CD4-positive, alpha-beta memory T cell (primary cell): Measurements from ENCODE around the gene SLC35F3. TPM values are rescaled to one million over a fixed set of nuclear protein-coding genes. Genes with fewer than 3 reads are reported as not detected.
"Not testable (repeated sequence)": the region's sequence is repeated elsewhere in the genome, so short reads cannot be mapped to it uniquely, and the experiment has no call there.

ENCODE experiments used
- CTCF ChIA-PET: fragments of 350-600 bp; sonication (Branson Sonifier 250); formaldehyde crosslinking; loops from one replicate; lab custom pipeline; 2021; ENCODE audit warnings: inconsistent platforms; ENCODE audit not compliant: partially characterized antibody; lab: Charles Lee
- POLR2A ChIA-PET: fragments of 350-600 bp; sonication (Branson Sonifier 250); formaldehyde crosslinking; loops from one replicate; lab custom pipeline; 2021; ENCODE audit not compliant: partially characterized antibody; lab: Charles Lee
- DNase-seq, 5 donors: peaks; one replicate each; pipeline versions ENCODE4 v3.0.0 to v3.0.0-alpha.2; 2020 to 2022; ENCODE audit warnings: mixed read lengths in 1 of 5
- H3K27ac ChIP-seq: one replicate; pipeline ENCODE4 v1.7.0; 2013; ENCODE audit warnings: low read depth, low read length
- H3K27me3 ChIP-seq: 2 replicates; pipeline ENCODE4 v1.7.0; 2013; ENCODE audit warnings: mild to moderate bottlenecking, low read length, moderate library complexity; ENCODE audit not compliant: insufficient read depth
- H3K36me3 ChIP-seq: 2 replicates; pipeline ENCODE4 v1.7.0; 2013; ENCODE audit warnings: mild to moderate bottlenecking, low read length, moderate library complexity; ENCODE audit not compliant: insufficient read depth
- H3K4me1 ChIP-seq: 2 replicates; pipeline ENCODE4 v1.7.0; 2013; ENCODE audit warnings: mild to moderate bottlenecking, low read length, moderate library complexity; ENCODE audit not compliant: insufficient read depth
- H3K4me3 ChIP-seq, 2 donors: one replicate each; pipeline ENCODE4 v1.7.0; 2013; ENCODE audit warnings: low read length in 2 of 2, mild to moderate bottlenecking in 1 of 2
- H3K9me3 ChIP-seq, 2 donors: one replicate each; pipeline ENCODE4 v1.7.0; 2013; ENCODE audit warnings: low read length in 2 of 2, control low read depth in 1 of 2; ENCODE audit not compliant: control insufficient read depth in 1 of 2
- H3K27ac Mint-ChIP-seq, 7 donors: one replicate each; pipeline ENCODE4 v1.8.0; 2020 to 2021; ENCODE audit warnings: mixed read lengths in 7 of 7, mild to moderate bottlenecking in 6 of 7, inconsistent platforms in 3 of 7, moderate library complexity in 3 of 7
- H3K27me3 Mint-ChIP-seq, 2 donors: one replicate each; pipeline ENCODE4 v1.8.0; 2020 to 2021; ENCODE audit warnings: mixed read lengths in 2 of 2
- H3K36me3 Mint-ChIP-seq, 2 donors: one replicate each; pipeline ENCODE4 v1.8.0; 2020 to 2021; ENCODE audit warnings: mixed read lengths in 2 of 2, inconsistent platforms in 1 of 2, mild to moderate bottlenecking in 1 of 2
- H3K4me1 Mint-ChIP-seq, 4 donors: one replicate each; pipeline ENCODE4 v1.8.0; 2020 to 2021; ENCODE audit warnings: mixed read lengths in 4 of 4, mild to moderate bottlenecking in 1 of 4
- H3K4me3 Mint-ChIP-seq, 8 donors: one replicate each; pipeline ENCODE4 v1.8.0; 2020 to 2021; ENCODE audit warnings: mixed read lengths in 8 of 8, mild to moderate bottlenecking in 7 of 8, moderate library complexity in 6 of 8, inconsistent platforms in 3 of 8
- H3K9me3 Mint-ChIP-seq, 8 donors: one replicate each; pipeline ENCODE4 v1.8.0; 2020 to 2021; ENCODE audit warnings: mixed read lengths in 8 of 8, mild to moderate bottlenecking in 5 of 8, inconsistent platforms in 3 of 8, moderate library complexity in 1 of 8
- intact Hi-C: fragments of 100-400 bp; cut with micrococcal nuclease; formaldehyde crosslinking; loops from one replicate; pipeline ENCODE4 v1.15.1; 2023
- polyA plus RNA-seq, 2 donors: library from polyadenylated mRNA; unstranded; fragments of 300-500 nt; fragmentation: Illumina TruSeq; gene quantifications; one replicate each; pipeline ENCODE4 v1.2.3, GENCODE V29; 2021
- total RNA-seq, 2 experiments: library from RNA; stranded (reverse); gene quantifications; one replicate each; pipeline ENCODE4 v1.2.3, GENCODE V29; 2021

The SLC35F3 gene
- total and polyA plus RNA-seq, 4 experiments from 2014 or later, result 0.12 to 0.84 TPM; not detected in 2

DNA sequence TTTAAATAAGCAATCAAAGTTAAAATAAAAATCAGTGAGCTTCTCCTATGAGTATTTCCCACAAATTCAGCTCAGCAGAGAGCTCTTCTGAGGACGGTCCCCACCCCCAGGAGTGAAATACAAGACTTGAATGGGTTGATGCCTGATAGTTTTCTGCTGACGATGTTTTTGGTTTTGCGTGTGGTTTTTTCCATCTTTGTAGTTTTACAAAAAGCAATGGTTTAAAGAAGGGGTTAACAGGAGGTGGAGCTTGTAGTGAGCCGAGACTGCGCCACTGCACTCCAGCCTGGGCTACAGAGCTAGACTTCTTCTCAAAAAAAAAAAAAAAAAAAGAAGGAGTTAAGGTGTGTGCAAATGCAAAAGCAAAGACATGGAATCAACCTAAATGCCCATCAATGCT, 297.1 kb downstream of the SLC35F3 start:
- H3K9me3 Mint-ChIP-seq, result peaks cover 0 to 6% (median 2%) of the 10 kb centered on the region in 8 donors
- no peaks in the 10 kb centered on the region for H3K9me3 ChIP-seq
- CTCF ChIA-PET, result interaction anchor here (1.0 kb wide), 1 partner anchor 11 kb away, joined by 4 read pairs; no protein-coding TSS in a partner anchor

DNA sequence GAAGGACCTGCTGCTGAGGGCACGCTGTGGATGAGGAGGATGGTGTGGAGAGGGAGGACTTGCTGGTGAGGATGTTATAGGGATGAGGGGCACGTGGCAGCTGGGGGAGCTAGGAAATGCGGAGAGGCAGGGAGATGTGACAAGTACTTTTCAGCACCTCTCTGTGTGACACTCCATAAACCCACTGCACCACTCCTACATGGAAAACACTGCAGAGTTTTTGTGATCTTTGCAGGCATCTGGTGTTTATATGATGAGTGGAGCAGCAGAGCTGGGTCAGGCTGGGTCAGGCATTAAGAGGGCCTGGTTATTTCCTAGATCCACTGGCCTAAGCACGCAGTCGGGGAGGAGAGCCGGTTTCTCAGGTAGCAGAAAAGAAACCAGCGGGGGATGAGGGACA, 301.5 kb downstream of the SLC35F3 start:
- ChIA-PET POLR2A (no interaction called here), CTCF (no interaction called here)
- Histone ChIP-seq H3K9me3 (no peaks in the 10 kb centered on the region), H3K36me3 (no peaks in the 10 kb centered on the region), H3K27me3 (no peaks in the 10 kb centered on the region), H3K4me1 (no peaks in the 10 kb centered on the region), H3K4me3 (no peak overlapping the region), H3K27ac (no peak overlapping the region)
- DNase-seq, result no peak
- H3K36me3 Mint-ChIP-seq, result no peaks in the 10 kb centered on the region
- intact Hi-C loops, result no loop called here
- H3K4me3 Mint-ChIP-seq, result no peak overlapping the region
- no peaks in the 10 kb centered on the region for H3K4me1 Mint-ChIP-seq
- H3K9me3 Mint-ChIP-seq, result peaks cover 0 to 5% (median 0%) of the 10 kb centered on the region in 8 donors
- H3K27ac Mint-ChIP-seq, result peak overlapping the region in 1 of 7 donors; percentile 75
- peaks cover 8% of the 10 kb centered on the region in 2 donors for H3K27me3 Mint-ChIP-seq

More for the DNA sequence above, 297.1 kb downstream of the SLC35F3 start:
- Histone ChIP-seq H3K27me3 (no peaks in the 10 kb centered on the region), H3K4me3 (no peak overlapping the region), H3K36me3 (no peaks in the 10 kb centered on the region), H3K27ac (no peak overlapping the region), H3K4me1 (no peaks in the 10 kb centered on the region)
- H3K27me3 Mint-ChIP-seq, result peaks cover 9 to 12% of the 10 kb centered on the region in 2 donors
- H3K36me3 Mint-ChIP-seq, result no peaks in the 10 kb centered on the region
- POLR2A ChIA-PET, result no interaction called here
- no peaks in the 10 kb centered on the region for H3K4me1 Mint-ChIP-seq
- H3K27ac Mint-ChIP-seq, result peak overlapping the region in 1 of 7 donors; percentile 42
- no peak overlapping the region for H3K4me3 Mint-ChIP-seq
- peak in 1 of 5 donors; percentile 2 for DNase-seq
- intact Hi-C loops, result no loop called here

DNA sequence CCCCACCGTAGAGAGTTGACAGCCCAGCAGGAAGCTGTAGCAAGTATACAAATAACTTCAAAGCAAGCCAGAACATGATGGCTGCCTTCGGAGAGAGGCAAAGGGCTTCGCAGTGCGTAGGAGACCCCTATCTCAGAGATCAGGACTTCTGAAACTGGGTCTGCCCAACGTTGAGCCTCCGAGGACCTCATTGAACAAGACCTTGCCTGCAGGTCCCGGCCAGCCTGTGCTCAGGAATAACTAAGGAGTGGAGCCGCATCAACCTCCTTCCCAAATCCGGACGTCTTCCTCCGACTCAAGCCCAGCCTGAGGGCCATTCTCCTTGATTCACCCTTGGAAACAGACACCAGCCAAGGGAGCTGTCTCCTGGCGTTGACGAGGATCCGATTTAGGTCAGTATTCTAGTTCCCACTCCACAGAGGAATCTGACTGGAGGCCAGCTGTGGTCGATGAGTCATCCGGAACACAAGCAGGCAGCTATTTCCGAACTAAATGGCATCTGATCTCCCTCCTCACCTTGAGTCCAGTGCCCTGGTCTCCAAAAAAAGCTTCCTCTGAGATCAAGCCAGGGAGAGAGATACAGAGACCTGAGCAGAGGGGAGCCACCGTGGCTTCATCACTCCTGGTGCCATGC, 302.3 kb downstream of the SLC35F3 start:
- no peaks in the 10 kb centered on the region for H3K9me3 ChIP-seq

DNA sequence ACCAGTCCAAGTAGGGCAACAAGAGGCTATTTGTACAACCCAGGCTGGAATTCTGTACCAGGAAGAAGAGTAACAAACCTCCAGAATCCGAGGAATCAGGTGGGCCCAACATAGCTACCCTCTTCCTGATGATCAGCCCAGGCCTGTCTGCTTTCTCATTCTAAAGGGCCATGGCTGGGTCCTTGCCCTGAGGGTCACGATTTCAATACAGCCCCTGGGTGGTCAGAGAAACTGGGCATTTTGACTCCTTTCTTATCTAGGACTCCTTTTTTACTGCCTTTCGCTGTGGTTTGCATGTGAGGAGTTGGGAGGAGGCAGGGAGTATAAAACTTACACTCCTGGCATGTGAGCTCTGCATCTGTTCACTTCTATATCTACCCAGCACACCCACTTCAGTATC, 303.9 kb downstream of the SLC35F3 start:
- ChIA-PET CTCF (no interaction called here), POLR2A (no interaction called here)
- Mint-ChIP-seq H3K4me3 (no peak overlapping the region), H3K27me3 (peaks cover 7 to 15% of the 10 kb centered on the region in 2 donors), H3K27ac (peak overlapping the region in 1 of 7 donors; percentile 22), H3K4me1 (peaks cover 0 to 7% (median 6%) of the 10 kb centered on the region in 4 donors), H3K9me3 (peaks cover 0 to 7% (median 0%) of the 10 kb centered on the region in 8 donors), H3K36me3 (no peaks in the 10 kb centered on the region)
- H3K27ac ChIP-seq, result no peak overlapping the region
- peaks cover 2% of the 10 kb centered on the region for H3K4me1 ChIP-seq
- no peaks in the 10 kb centered on the region for H3K9me3 ChIP-seq
- H3K36me3 ChIP-seq, result no peaks in the 10 kb centered on the region
- intact Hi-C loops, result no loop called here
- DNase-seq, result no peak
- H3K4me3 ChIP-seq, result no peak overlapping the region
- H3K27me3 ChIP-seq, result no peaks in the 10 kb centered on the region

More for the DNA sequence above, 302.3 kb downstream of the SLC35F3 start:
- Mint-ChIP-seq H3K4me3 (no peak overlapping the region), H3K9me3 (peaks cover 0 to 7% (median 0%) of the 10 kb centered on the region in 8 donors), H3K27me3 (peaks cover 6 to 7% of the 10 kb centered on the region in 2 donors), H3K27ac (no peak overlapping the region), H3K36me3 (no peaks in the 10 kb centered on the region), H3K4me1 (no peaks in the 10 kb centered on the region)
- no peak overlapping the region for H3K4me3 ChIP-seq
- ChIA-PET POLR2A (no interaction called here), CTCF (no interaction called here)
- no peaks in the 10 kb centered on the region for H3K4me1 ChIP-seq
- intact Hi-C loops, result no loop called here
- no peaks in the 10 kb centered on the region for H3K36me3 ChIP-seq
- no peaks in the 10 kb centered on the region for H3K27me3 ChIP-seq
- DNase-seq, result no peak
- no peak overlapping the region for H3K27ac ChIP-seq

DNA sequence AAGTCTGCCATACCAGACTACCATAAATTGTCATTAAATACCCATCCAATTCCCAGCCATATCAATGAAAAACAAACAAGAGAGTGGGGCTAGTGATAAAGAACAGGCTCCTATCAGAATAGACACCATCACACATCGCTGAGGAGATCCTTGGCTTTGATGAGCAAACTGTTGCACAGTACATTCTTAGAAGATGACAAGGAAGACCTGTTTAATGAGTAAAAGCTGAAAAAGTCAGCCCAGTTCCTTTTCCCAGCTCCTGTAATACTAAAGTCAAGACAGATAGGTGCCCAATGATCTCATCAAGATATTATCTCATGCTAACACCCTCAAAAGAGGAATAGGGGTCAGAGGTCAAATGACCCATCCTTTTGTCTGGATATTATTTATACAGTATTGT, 304.3 kb downstream of the SLC35F3 start:
- intact Hi-C loops, result no loop called here
- Mint-ChIP-seq H3K4me3 (no peak overlapping the region), H3K36me3 (no peaks in the 10 kb centered on the region), H3K4me1 (peaks cover 0 to 12% (median 9%) of the 10 kb centered on the region in 4 donors), H3K27me3 (peaks cover 7 to 20% of the 10 kb centered on the region in 2 donors), H3K27ac (peak overlapping the region in 1 of 7 donors; percentile 22), H3K9me3 (peaks cover 0 to 7% (median 0%) of the 10 kb centered on the region in 8 donors)
- H3K4me1 ChIP-seq, result peaks cover 6% of the 10 kb centered on the region
- no peak overlapping the region for H3K4me3 ChIP-seq
- no peak overlapping the region for H3K27ac ChIP-seq
- no peaks in the 10 kb centered on the region for H3K36me3 ChIP-seq
- no peaks in the 10 kb centered on the region for H3K27me3 ChIP-seq
- H3K9me3 ChIP-seq, result no peaks in the 10 kb centered on the region
- POLR2A ChIA-PET, result no interaction called here
- CTCF ChIA-PET, result no interaction called here
- no peak for DNase-seq

DNA sequence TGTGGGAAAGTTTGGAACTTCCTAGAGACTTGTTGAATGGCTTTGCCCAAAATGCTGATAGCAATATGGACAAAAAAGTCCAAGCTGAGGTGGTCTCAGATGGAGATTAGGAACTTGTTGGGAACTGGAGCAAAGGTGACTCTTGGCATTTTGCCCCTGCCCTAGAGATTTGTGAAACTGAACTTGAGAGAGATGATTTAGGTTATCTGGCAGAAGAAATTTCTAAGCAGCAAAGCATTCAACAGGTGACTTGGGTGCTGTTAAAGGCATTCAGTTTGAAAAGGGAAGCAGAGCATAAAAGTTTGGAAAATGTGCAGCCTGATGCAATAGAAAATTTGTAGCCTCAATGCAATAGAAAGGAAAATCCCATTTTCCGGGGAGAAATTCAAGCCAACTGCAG, 306.0 kb downstream of the SLC35F3 start:
- H3K4me1 Mint-ChIP-seq, result peaks cover 0 to 14% (median 12%) of the 10 kb centered on the region in 4 donors
- H3K4me3 ChIP-seq, H3K9me3 ChIP-seq, DNase-seq, H3K36me3 ChIP-seq, CTCF ChIA-PET, H3K36me3 Mint-ChIP-seq, H3K27ac Mint-ChIP-seq, H3K27me3 ChIP-seq, POLR2A ChIA-PET, H3K9me3 Mint-ChIP-seq, H3K4me3 Mint-ChIP-seq, intact Hi-C loops, H3K27ac ChIP-seq: not testable (repeated sequence)
- H3K27me3 Mint-ChIP-seq, result peaks cover 7 to 22% of the 10 kb centered on the region in 2 donors
- peaks cover 16% of the 10 kb centered on the region for H3K4me1 ChIP-seq

DNA sequence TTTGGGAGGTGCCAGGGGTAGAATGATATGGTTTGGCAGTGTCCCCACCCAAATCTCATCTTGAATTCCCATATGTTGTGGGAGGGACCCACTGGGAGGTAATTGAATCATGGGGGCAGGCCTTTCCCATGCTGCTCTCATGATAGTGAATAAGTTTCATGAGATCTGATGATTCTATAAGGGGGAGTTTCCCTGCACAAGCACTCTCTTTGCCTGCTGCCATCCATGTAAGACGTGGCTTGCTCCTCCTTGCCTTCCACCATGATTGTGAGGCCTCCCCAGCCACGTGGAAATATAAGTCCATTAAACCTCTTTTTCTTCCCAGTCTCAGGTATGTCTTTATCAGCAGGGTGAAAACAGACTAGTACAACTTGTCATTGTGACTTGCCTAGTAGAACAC, 307.4 kb downstream of the SLC35F3 start:
- DNase-seq, H3K27me3 ChIP-seq, H3K36me3 Mint-ChIP-seq, H3K9me3 Mint-ChIP-seq, H3K36me3 ChIP-seq, POLR2A ChIA-PET, H3K9me3 ChIP-seq, H3K27ac Mint-ChIP-seq, H3K4me3 Mint-ChIP-seq, H3K27ac ChIP-seq, H3K4me3 ChIP-seq, intact Hi-C loops: not testable (repeated sequence)
- peaks cover 11 to 29% of the 10 kb centered on the region in 2 donors for H3K27me3 Mint-ChIP-seq
- peaks cover 0 to 21% (median 18%) of the 10 kb centered on the region in 4 donors for H3K4me1 Mint-ChIP-seq
- H3K4me1 ChIP-seq, result peaks cover 18% of the 10 kb centered on the region
- CTCF ChIA-PET, result interaction anchor here (0.7 kb wide), 1 partner anchor 40 kb away, joined by 3 read pairs; no protein-coding TSS in a partner anchor
